ENCODE data around the gene PPA2.

- TF ChIP-seq CTCF (IDR thresholded peaks at IDR 0.05) (no peak), EP300 (IDR thresholded peaks at IDR 0.05) (no peak), POLR2AphosphoS5 (IDR thresholded peaks at IDR 0.05) (no peak)
Measured at GRCh38 chr4:105345838-105346237, 128.0 kb downstream of the PPA2 start.

Measured in upper lobe of left lung (tissue), 4 donors.